Measurements from ENCODE around the gene KLHL13.
"Not testable (repeated sequence)": the region's sequence is repeated elsewhere in the genome, so short reads cannot be mapped to it uniquely, and the experiment has no call there.

The KLHL13 gene

DNA sequence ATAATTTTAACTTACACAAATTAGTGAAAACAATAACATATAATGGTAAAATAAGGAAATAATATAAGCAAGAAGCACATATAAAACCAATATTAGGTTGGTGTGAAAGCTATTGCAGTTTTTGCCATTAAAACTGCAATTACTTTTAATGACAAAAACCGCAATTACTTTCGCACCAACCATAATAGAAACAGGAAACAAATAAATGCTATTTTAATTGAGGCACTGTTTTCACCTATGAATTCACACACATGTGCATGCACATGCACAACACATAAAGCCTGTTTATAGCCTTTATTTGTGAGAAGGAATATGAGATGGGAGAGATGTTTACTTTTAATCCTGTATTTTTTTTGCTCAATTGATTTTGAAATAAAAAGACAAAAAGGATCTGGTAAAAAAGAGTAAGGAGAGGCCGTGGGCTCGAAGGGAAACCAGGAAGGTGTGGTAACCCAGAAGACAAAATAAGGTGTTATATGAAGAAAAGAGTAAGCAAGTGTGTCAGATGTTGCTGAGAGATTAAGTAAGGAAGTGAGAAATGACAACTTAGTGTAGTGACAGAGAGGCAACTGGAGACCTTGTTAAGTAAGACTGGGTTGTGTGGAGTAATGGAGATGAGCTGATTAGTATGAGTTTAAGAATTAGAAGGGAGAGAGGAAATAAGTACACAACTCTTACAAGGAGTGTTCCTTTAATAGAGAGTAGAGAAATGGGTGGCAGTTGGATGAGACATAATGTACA lies 69.0 kb downstream of the KLHL13 start:
- H3K4me1 ChIP-seq (ENCODE audit: insufficient read depth, low read length) = no peaks in the 10 kb centered on the region
- peaks cover 5% of the 10 kb centered on the region; the same call in 1 of the 2 replicates for H3K9me3 ChIP-seq (ENCODE audit: control insufficient read depth, insufficient read depth, low read length)
- H3K36me3 ChIP-seq (ENCODE audit: insufficient read depth, low read length) = no peaks in the 10 kb centered on the region
- no peak overlapping the region for H3K9ac ChIP-seq (ENCODE audit: low read depth, low read length)

DNA sequence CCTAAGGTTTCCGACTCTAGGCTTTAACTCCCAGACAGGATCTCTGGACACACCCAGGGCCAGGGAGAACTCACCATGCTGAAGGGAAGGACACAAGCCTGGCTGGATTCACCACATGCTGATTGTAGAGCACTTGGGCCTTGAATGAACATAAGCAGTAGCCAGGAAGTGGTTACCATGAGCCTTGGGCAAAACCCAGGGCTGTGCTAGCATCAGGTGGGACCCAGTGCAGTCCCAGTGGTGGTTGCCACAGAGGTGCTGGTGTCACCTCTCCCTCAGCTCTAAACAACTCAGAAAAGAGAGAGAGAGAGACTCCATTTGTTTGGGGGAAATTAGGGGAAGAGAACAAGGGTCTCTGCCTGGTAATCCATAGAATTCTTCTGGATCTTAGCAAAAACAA lies 77.0 kb downstream of the KLHL13 start:
- Histone ChIP-seq H3K9ac (ENCODE audit: low read depth, low read length) (no peak overlapping the region), H3K4me1 (ENCODE audit: insufficient read depth, low read length) (no peaks in the 10 kb centered on the region), H3K36me3 (ENCODE audit: insufficient read depth, low read length) (no peaks in the 10 kb centered on the region), H3K9me3 (ENCODE audit: control insufficient read depth, insufficient read depth, low read length) (peaks cover 5% of the 10 kb centered on the region; the same call in 1 of the 2 replicates)

DNA sequence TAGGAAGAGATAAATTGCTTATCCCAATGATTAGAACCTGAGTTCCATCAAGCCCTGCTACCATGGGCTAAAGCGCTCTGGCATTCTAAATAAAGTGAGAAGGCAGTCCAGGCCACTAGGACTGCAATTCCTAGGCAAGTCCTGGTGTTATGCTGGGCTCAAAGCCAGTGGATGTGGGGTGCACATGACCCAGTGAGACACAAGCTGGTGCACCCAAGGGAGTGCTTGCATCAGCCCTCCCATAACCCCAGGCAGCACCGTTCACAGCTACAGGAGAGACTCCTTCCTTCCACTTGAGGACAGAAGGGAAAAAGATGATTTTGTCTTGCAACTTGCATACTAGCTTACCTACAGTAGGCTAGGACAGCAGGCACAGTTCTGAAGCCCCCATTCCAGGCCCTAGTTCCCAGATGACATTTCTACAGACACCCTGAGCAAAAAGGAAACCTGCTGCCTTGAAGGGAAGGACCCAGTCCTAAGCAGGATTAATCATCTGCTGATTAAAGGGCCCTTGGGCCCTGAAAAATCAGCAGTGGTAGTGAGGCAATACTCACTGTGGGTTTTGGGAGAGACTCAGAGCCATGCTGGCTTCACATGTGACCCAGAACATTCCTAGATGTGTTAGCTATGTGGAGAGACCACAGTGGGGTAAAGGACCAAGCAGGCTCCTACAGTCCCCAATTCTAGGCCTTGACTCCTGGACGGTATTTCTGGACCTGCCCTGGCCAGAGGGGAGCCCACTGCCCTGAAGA lies 77.8 kb downstream of the KLHL13 start:
- Histone ChIP-seq H3K36me3 (ENCODE audit: insufficient read depth, low read length) (no peaks in the 10 kb centered on the region), H3K9ac (ENCODE audit: low read depth, low read length) (no peak overlapping the region), H3K9me3 (ENCODE audit: control insufficient read depth, insufficient read depth, low read length) (peaks cover 5% of the 10 kb centered on the region; the same call in 1 of the 2 replicates), H3K4me1 (ENCODE audit: insufficient read depth, low read length) (no peaks in the 10 kb centered on the region)

DNA sequence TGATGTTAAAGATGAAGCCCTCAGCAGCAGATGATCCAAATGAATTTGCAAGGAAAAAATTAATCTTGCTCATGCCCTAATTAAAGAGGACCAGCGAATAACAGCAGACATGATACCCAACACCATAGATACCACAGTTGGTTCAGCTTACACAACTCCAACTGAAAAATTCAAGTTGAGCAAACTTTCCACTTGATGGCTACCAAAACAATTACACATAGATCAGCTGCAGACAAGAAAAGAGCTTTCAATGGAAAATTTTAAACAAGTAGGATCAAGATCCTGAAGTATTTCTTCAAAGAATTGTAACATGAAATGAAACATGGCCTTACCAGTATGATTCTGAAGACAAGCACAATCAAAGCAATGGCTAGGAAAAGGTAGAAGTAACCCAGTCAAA lies 90.0 kb downstream of the KLHL13 start:
- Histone ChIP-seq H3K4me1 (ENCODE audit: insufficient read depth, low read length) (no peaks in the 10 kb centered on the region), H3K9me3 (ENCODE audit: control insufficient read depth, insufficient read depth, low read length) (no peaks in the 10 kb centered on the region), H3K36me3 (ENCODE audit: insufficient read depth, low read length) (no peaks in the 10 kb centered on the region)

GRCh38 chrX:118025226-118025625 lies 91.4 kb downstream of the KLHL13 start:
- no peaks in the 10 kb centered on the region for H3K36me3 ChIP-seq (ENCODE audit: insufficient read depth, low read length)
- no peaks in the 10 kb centered on the region for H3K4me1 ChIP-seq (ENCODE audit: insufficient read depth, low read length)
- H3K9ac ChIP-seq (ENCODE audit: low read depth, low read length) = no peak overlapping the region
- H3K9me3 ChIP-seq (ENCODE audit: control insufficient read depth, insufficient read depth, low read length) = no peaks in the 10 kb centered on the region

More for the DNA sequence above, 90.0 kb downstream of the KLHL13 start:
- no peak overlapping the region for H3K9ac ChIP-seq (ENCODE audit: low read depth, low read length)

DNA sequence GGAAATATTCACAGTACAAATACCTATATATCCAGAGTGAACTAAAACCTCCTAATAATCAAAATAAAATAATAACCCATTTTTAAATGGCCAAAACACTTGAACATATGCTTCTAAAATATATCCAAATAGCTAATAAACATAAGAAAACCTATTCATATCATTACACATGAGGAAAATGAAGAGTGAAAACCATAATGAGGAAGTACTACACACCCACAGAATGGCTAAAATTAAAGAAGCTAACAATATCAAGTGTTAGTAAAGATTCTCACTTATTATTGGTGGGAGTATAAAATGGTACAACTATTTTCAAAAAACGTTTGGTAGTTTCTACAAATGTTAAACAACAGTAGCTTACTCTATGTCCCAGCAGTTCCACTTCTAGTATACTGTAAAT lies 92.1 kb downstream of the KLHL13 start:
- Histone ChIP-seq H3K9ac (ENCODE audit: low read depth, low read length) (no peak overlapping the region), H3K9me3 (ENCODE audit: control insufficient read depth, insufficient read depth, low read length) (no peaks in the 10 kb centered on the region), H3K36me3 (ENCODE audit: insufficient read depth, low read length) (no peaks in the 10 kb centered on the region)

DNA sequence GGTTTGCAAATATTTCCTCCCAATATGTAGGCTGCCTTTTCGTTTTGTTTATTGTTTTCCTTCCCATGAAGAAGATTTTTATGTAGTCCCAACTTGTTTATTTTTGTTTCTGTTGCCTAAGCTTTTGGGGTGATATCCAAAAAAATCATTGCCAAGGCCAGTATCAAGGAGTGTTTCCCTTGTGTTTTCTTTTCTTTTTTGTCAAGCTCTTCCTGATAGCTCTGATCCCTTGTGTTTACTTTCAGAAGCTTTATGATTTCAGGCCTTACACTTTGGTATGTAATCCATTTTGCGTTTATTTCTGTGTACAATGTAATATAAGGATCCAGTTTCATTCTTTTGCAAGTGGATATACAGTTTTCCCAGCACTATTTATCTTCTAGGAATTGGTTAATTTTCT lies 93.9 kb downstream of the KLHL13 start:
- no peaks in the 10 kb centered on the region for H3K9me3 ChIP-seq (ENCODE audit: control insufficient read depth, insufficient read depth, low read length)
- no peak overlapping the region for H3K9ac ChIP-seq (ENCODE audit: low read depth, low read length)
- no peaks in the 10 kb centered on the region for H3K4me1 ChIP-seq (ENCODE audit: insufficient read depth, low read length)

More for the DNA sequence above, 92.1 kb downstream of the KLHL13 start:
- no peaks in the 10 kb centered on the region for H3K4me1 ChIP-seq (ENCODE audit: insufficient read depth, low read length)

DNA sequence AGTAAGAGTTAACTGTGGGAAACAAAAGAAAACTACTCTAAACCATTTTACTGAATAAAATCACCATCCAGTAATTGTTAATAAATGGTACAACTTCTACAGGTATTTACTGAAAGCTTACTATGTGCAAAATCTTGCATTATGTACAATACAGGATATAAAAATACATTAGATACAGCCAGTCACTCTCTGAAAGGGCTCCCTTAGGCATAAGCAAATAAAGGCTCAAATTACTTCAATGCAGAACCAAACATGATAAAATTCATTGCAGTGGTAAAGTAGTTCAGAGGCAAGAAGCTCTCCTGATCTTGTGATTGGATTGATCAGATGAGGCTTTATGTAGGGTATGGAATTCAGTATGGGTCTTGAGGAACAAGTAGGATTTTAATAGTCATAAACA lies 100.2 kb downstream of the KLHL13 start:
- Histone ChIP-seq H3K36me3 (ENCODE audit: insufficient read depth, low read length) (no peaks in the 10 kb centered on the region), H3K9me3 (ENCODE audit: control insufficient read depth, insufficient read depth, low read length) (no peaks in the 10 kb centered on the region), H3K4me1 (ENCODE audit: insufficient read depth, low read length) (no peaks in the 10 kb centered on the region), H3K9ac (ENCODE audit: low read depth, low read length) (no peak overlapping the region)

More for the DNA sequence above, 93.9 kb downstream of the KLHL13 start:
- no peaks in the 10 kb centered on the region for H3K36me3 ChIP-seq (ENCODE audit: insufficient read depth, low read length)

DNA sequence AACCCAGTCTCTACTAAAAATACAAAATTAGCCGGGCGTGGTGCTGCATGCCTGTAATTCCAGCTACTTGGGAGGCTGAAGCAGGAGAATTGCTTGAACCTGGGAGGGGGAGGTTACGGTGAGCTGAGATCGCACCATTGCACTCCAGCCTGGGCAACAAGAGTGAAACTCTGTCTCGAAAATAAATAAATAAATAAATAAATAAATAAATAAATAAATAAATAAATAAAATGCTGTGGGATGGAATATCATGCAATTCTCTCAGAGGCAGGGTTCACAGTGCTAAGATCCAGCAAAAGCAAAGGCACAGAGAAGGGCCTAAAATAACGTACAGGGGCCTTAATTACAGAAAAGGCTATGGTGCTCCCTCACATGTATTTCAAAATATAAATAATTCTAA lies 114.2 kb downstream of the KLHL13 start:
- H3K9me3 ChIP-seq (ENCODE audit: control insufficient read depth, insufficient read depth, low read length); H3K4me1 ChIP-seq (ENCODE audit: insufficient read depth, low read length); H3K9ac ChIP-seq (ENCODE audit: low read depth, low read length); H3K36me3 ChIP-seq (ENCODE audit: insufficient read depth, low read length): not testable (repeated sequence)

GRCh38 chrX:118000518-118000917 lies 116.1 kb downstream of the KLHL13 start:
- H3K9ac ChIP-seq (ENCODE audit: low read depth, low read length) = no peak overlapping the region
- H3K36me3 ChIP-seq (ENCODE audit: insufficient read depth, low read length) = no peaks in the 10 kb centered on the region
- H3K4me1 ChIP-seq (ENCODE audit: insufficient read depth, low read length) = no peaks in the 10 kb centered on the region
- H3K9me3 ChIP-seq (ENCODE audit: control insufficient read depth, insufficient read depth, low read length) = no peaks in the 10 kb centered on the region

DNA sequence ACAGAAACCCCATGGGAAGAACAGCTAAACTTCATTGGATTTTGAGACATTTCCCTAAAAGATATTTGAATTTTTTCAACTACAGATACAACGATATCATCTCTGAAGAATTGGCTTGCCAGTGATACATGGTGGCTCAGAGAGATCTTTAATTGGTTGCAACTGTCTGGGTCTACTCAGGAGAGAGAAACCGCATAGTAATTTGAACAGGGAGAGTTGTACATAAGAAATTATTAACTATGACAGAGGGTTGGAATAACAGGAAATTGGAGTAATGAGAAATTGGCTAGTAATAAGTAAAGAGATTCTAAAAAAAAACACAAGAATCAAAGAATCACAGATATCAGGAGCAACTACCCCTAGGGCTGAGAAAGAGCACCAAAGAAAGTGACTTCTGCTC lies 118.4 kb downstream of the KLHL13 start:
- H3K9me3 ChIP-seq (ENCODE audit: control insufficient read depth, insufficient read depth, low read length) = no peaks in the 10 kb centered on the region
- H3K4me1 ChIP-seq (ENCODE audit: insufficient read depth, low read length) = no peaks in the 10 kb centered on the region
- no peak overlapping the region for H3K9ac ChIP-seq (ENCODE audit: low read depth, low read length)
- no peaks in the 10 kb centered on the region for H3K36me3 ChIP-seq (ENCODE audit: insufficient read depth, low read length)

- Histone ChIP-seq H3K9ac (ENCODE audit: low read depth, low read length) (no peak overlapping the region), H3K4me1 (ENCODE audit: insufficient read depth, low read length) (no peaks in the 10 kb centered on the region), H3K36me3 (ENCODE audit: insufficient read depth, low read length) (no peaks in the 10 kb centered on the region), H3K9me3 (ENCODE audit: control insufficient read depth, insufficient read depth, low read length) (no peaks in the 10 kb centered on the region)
Measured at GRCh38 chrX:117996918-117997480, 119.6 kb downstream of the KLHL13 start.

GRCh38 chrX:117996408-117996807 lies 120.2 kb downstream of the KLHL13 start:
- Histone ChIP-seq H3K36me3 (ENCODE audit: insufficient read depth, low read length) (no peaks in the 10 kb centered on the region), H3K9ac (ENCODE audit: low read depth, low read length) (no peak overlapping the region), H3K9me3 (ENCODE audit: control insufficient read depth, insufficient read depth, low read length) (no peaks in the 10 kb centered on the region), H3K4me1 (ENCODE audit: insufficient read depth, low read length) (no peaks in the 10 kb centered on the region)

DNA sequence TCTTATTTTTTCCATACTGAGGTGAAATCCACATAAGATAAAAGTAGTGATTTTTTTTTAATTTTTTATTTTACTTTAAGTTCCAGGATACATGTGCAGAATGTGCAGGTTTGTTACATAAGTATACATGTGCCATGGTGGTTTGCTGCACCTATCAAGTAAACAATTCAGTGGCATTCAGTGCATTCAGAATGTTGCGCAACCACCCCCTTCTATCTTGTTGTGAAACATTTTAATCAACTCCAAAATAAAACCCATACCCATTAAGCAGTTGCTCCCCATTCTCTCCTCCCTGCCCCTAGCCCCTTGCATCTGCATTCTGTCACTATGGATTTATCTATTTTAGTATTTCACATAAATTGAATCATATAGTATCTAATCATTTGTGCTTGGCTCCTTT lies 121.2 kb downstream of the KLHL13 start:
- no peaks in the 10 kb centered on the region for H3K36me3 ChIP-seq (ENCODE audit: insufficient read depth, low read length)
- no peaks in the 10 kb centered on the region for H3K9me3 ChIP-seq (ENCODE audit: control insufficient read depth, insufficient read depth, low read length)
- H3K4me1 ChIP-seq (ENCODE audit: insufficient read depth, low read length) = no peaks in the 10 kb centered on the region
- H3K9ac ChIP-seq (ENCODE audit: low read depth, low read length) = no peak overlapping the region

Measured in ES-I3 (cell line).